IMR-90 (cell line): ENCODE data around the gene LRRC36. TPM values are rescaled to one million over a fixed set of nuclear protein-coding genes. Genes with fewer than 3 reads are reported as not detected.

ENCODE experiments used
- ATAC-seq: fragments of 200-7000 bp; cut with Tn5 transposase; 2 replicates; pipeline ENCODE4 v1.9.1; 2020; ENCODE audit warnings: low read depth, mild to moderate bottlenecking, moderate library complexity
- BruUV-seq: library from RNA; stranded (reverse); fragments of 400-500 nt; replicated peaks from 2 replicates; lab custom pipeline; 2021; lab: Mats Ljungman, UMichigan
- CTCF ChIA-PET: fragments of 300-600 bp; formaldehyde crosslinking; extraction: SDS; loops from one replicate; lab custom pipeline; 2021; ENCODE audit warnings: antibody characterized with exemption; lab: Yijun Ruan, JAX
- POLR2A ChIA-PET: fragments of 300-600 bp; sonication (Branson Sonifier 250); formaldehyde crosslinking; loops from one replicate; lab custom pipeline; 2022; ENCODE audit warnings: antibody characterized with exemption; ENCODE audit not compliant: unreplicated experiment; lab: Charles Lee
- DNase-seq: peaks from one replicate; pipeline ENCODE4 v3.0.0; 2013
- H2AFZ ChIP-seq: replicated peaks from 2 replicates; pipeline ENCODE3; 2013; ENCODE audit warnings: low read length, mild to moderate bottlenecking; ENCODE audit not compliant: poor library complexity
- H2AK5ac ChIP-seq: 2 replicates; pipeline ENCODE4 v1.6.1; 2013; ENCODE audit warnings: low read depth, low read length, inconsistent platforms
- H2AK9ac ChIP-seq: replicated peaks from 2 replicates; pipeline ENCODE3; 2013; ENCODE audit warnings: mild to moderate bottlenecking, low read depth, low read length, moderate library complexity; ENCODE audit not compliant: poor library complexity
- H2BK120ac ChIP-seq: 2 replicates; pipeline ENCODE4 v1.6.1; 2013; ENCODE audit warnings: low read depth, low read length, inconsistent platforms
- H2BK15ac ChIP-seq: 3 replicates; pipeline ENCODE4 v1.6.1; 2013; ENCODE audit warnings: low read depth, low read length, inconsistent platforms
- H2BK20ac ChIP-seq: 2 replicates; pipeline ENCODE4 v1.6.1; 2013; ENCODE audit warnings: low read depth, mild to moderate bottlenecking, inconsistent platforms, low read length, moderate library complexity
- H2BK5ac ChIP-seq: 2 replicates; pipeline ENCODE4 v1.6.1; 2013; ENCODE audit warnings: mild to moderate bottlenecking, low read depth, low read length, inconsistent platforms; ENCODE audit not compliant: poor library complexity, severe bottlenecking
- H3K14ac ChIP-seq: replicated peaks from 2 replicates; pipeline ENCODE4 v1.6.1; 2013; ENCODE audit warnings: low read depth, low read length, inconsistent platforms
- H3K18ac ChIP-seq: 2 replicates; pipeline ENCODE4 v1.6.1; 2013; ENCODE audit warnings: low read depth, low read length, control low read depth
- H3K23ac ChIP-seq: 2 replicates; pipeline ENCODE4 v1.6.1; 2013; ENCODE audit warnings: low read depth, low read length, inconsistent platforms
- H3K27ac ChIP-seq: 2 replicates; pipeline ENCODE4 v1.5.1; 2013; ENCODE audit warnings: mild to moderate bottlenecking, control low read depth, low read length; ENCODE audit not compliant: insufficient read depth
- H3K27me3 ChIP-seq: 2 replicates; pipeline ENCODE4 v1.6.1; 2013; ENCODE audit warnings: low read length; ENCODE audit not compliant: control insufficient read depth, insufficient read depth
- H3K36me3 ChIP-seq: 2 replicates; pipeline ENCODE4 v1.6.1; 2013; ENCODE audit warnings: low read length, mixed read lengths; ENCODE audit not compliant: control insufficient read depth, insufficient read depth
- H3K4ac ChIP-seq: 2 replicates; pipeline ENCODE4 v1.6.1; 2013; ENCODE audit warnings: low read depth, low read length, inconsistent platforms
- H3K4me1 ChIP-seq: 2 replicates; pipeline ENCODE4 v1.6.1; 2013; ENCODE audit warnings: low read length, mixed read lengths; ENCODE audit not compliant: control insufficient read depth, insufficient read depth
- H3K4me2 ChIP-seq: 2 replicates; pipeline ENCODE4 v1.6.1; 2013; ENCODE audit warnings: low read depth, mild to moderate bottlenecking, control low read depth, low read length, moderate library complexity
- H3K4me3 ChIP-seq: 2 replicates; pipeline ENCODE4 v1.5.1; 2013; ENCODE audit warnings: low read depth, mild to moderate bottlenecking, control low read depth, low read length, moderate library complexity; ENCODE audit not compliant: insufficient read depth
- H3K56ac ChIP-seq: 2 replicates; pipeline ENCODE4 v1.6.1; 2013; ENCODE audit warnings: low read length, inconsistent platforms; ENCODE audit not compliant: insufficient read depth; ENCODE audit errors: extremely low read depth
- H3K79me1 ChIP-seq, 2 experiments: 2 replicates each; pipeline ENCODE4 v1.6.1; 2013; ENCODE audit warnings: low read length in 2 of 2, inconsistent platforms in 1 of 2, low read depth in 1 of 2
- H3K9ac ChIP-seq: 2 replicates; pipeline ENCODE4 v1.6.1; 2013; ENCODE audit warnings: low read depth, low read length, control low read depth
- H3K9me1 ChIP-seq: 2 replicates; pipeline ENCODE4 v1.6.1; 2013; ENCODE audit warnings: low read length, inconsistent platforms; ENCODE audit not compliant: insufficient read depth
- H3K9me3 ChIP-seq: 2 replicates; pipeline ENCODE4 v1.6.1; 2013; ENCODE audit warnings: low read length; ENCODE audit not compliant: control insufficient read depth, insufficient read depth
- H4K20me1 ChIP-seq: 2 replicates; pipeline ENCODE4 v1.6.1; 2013; ENCODE audit warnings: low read length, inconsistent platforms; ENCODE audit not compliant: insufficient read depth
- H4K5ac ChIP-seq: 2 replicates; pipeline ENCODE4 v1.6.1; 2013; ENCODE audit warnings: mild to moderate bottlenecking, low read depth, low read length, control low read depth
- H4K8ac ChIP-seq, 2 experiments: 2 replicates each; pipeline ENCODE4 v1.6.1; 2013; ENCODE audit warnings: low read depth in 2 of 2, low read length in 2 of 2, control low read depth in 1 of 2, inconsistent platforms in 1 of 2
- H4K91ac ChIP-seq: 2 replicates; pipeline ENCODE4 v1.6.1; 2013; ENCODE audit warnings: low read depth, low read length, inconsistent platforms; ENCODE audit not compliant: insufficient read depth
- BHLHE40 ChIP-seq: fragments of 150-350 bp; IDR thresholded peaks from 2 replicates; pipeline ENCODE4 v1.6.1; 2016; ENCODE audit warnings: mild to moderate bottlenecking, low read depth, low read length
- CEBPB ChIP-seq: IDR thresholded peaks from 2 replicates; pipeline ENCODE4 v1.6.1; 2012; ENCODE audit warnings: low read depth, low read length, improper control_type of control experiment
- CHD1 ChIP-seq: IDR thresholded peaks from 2 replicates; pipeline ENCODE4 v1.6.1; 2012; ENCODE audit warnings: low read depth, low read length, improper control_type of control experiment
- CTCF ChIP-seq: conservative IDR thresholded peaks from 2 replicates; pipeline ENCODE4 v1.5.1; 2012; ENCODE audit warnings: mild to moderate bottlenecking, low read depth, low read length, improper control_type of control experiment
- ELK1 ChIP-seq: fragments of 150-350 bp; IDR thresholded peaks from 2 replicates; pipeline ENCODE4 v1.6.1; 2016; ENCODE audit warnings: low read depth, mild to moderate bottlenecking, low read length, moderate library complexity, borderline replicate concordance
- FOS ChIP-seq: fragments of 150-350 bp; IDR thresholded peaks from 2 replicates; pipeline ENCODE4 v1.6.1; 2016; ENCODE audit warnings: low read depth, low read length
- MAFK ChIP-seq: IDR thresholded peaks from 2 replicates; pipeline ENCODE4 v1.6.1; 2012; ENCODE audit warnings: low read depth, low read length, improper control_type of control experiment
- MAZ ChIP-seq: IDR thresholded peaks from 2 replicates; pipeline ENCODE4 v1.6.1; 2012; ENCODE audit warnings: low read depth, mild to moderate bottlenecking, low read length, improper control_type of control experiment, moderate library complexity, borderline replicate concordance
- MXI1 ChIP-seq: IDR thresholded peaks from 2 replicates; pipeline ENCODE4 v1.6.1; 2012; ENCODE audit warnings: low read depth, mild to moderate bottlenecking, low read length, moderate library complexity, borderline replicate concordance
- NFE2L2 ChIP-seq: fragments of 150-350 bp; IDR thresholded peaks from 2 replicates; pipeline ENCODE4 v1.6.1; 2016; ENCODE audit warnings: low read depth, mild to moderate bottlenecking, low read length
- POLR2A ChIP-seq: IDR thresholded peaks from 2 replicates; pipeline ENCODE4 v1.6.1; 2012; ENCODE audit warnings: mild to moderate bottlenecking, low read depth, low read length
- RAD21 ChIP-seq: IDR thresholded peaks from 2 replicates; pipeline ENCODE4 v1.6.1; 2012; ENCODE audit warnings: low read length, improper control_type of control experiment
- RCOR1 ChIP-seq: IDR thresholded peaks from 2 replicates; pipeline ENCODE4 v1.6.1; 2012; ENCODE audit warnings: mild to moderate bottlenecking, low read length, improper control_type of control experiment; ENCODE audit not compliant: insufficient replicate concordance
- RFX5 ChIP-seq: IDR thresholded peaks from 2 replicates; pipeline ENCODE4 v1.8.0; 2012; ENCODE audit warnings: low read depth, mild to moderate bottlenecking, low read length, moderate library complexity
- SMC3 ChIP-seq: fragments of 150-350 bp; IDR thresholded peaks from 2 replicates; pipeline ENCODE4 v1.6.1; 2016; ENCODE audit warnings: low read depth, mild to moderate bottlenecking, antibody characterized with exemption, low read length, moderate library complexity
- USF2 ChIP-seq: fragments of 150-350 bp; IDR thresholded peaks from 2 replicates; pipeline ENCODE4 v1.6.1; 2017; ENCODE audit warnings: mild to moderate bottlenecking, antibody characterized with exemption, low read length, low read depth
- WGBS, 2 experiments: methylation state at CpG; one replicate each; pipeline versions ENCODE4 v1.1.5 to v1.1.7; 2013; ENCODE audit warnings: missing lambda C conversion rate in 2 of 2; ENCODE audit not compliant: insufficient read length in 1 of 2; ENCODE audit errors: extremely low coverage in 2 of 2; 5-methylcytosine and 5-hydroxymethylcytosine counted together
- dilution Hi-C: fragments of 300-500 bp; cut with HindIII; formaldehyde crosslinking; loops from one replicate; pipeline ENCODE4 v1.14.3; 2018; ENCODE audit warnings: low sequenced_read_pairs; ENCODE audit not compliant: unreplicated experiment
- in situ Hi-C: fragments of 300-500 bp; cut with MboI; formaldehyde crosslinking; loops from 3 replicates; pipeline ENCODE4 v1.14.3; 2019; ENCODE audit warnings: low sequenced_read_pairs, inconsistent platforms, mixed read lengths
- intact Hi-C: fragments of 100-400 bp; cut with micrococcal nuclease; formaldehyde crosslinking; loops from 2 replicates; pipeline ENCODE4 v1.10.0; 2022
- polyA plus RNA-seq, 3 experiments: library from polyadenylated mRNA; depleted of rRNA; stranded (reverse); fragments of >200 nt; gene quantifications; 2 replicates each; pipeline ENCODE4 v1.2.3, GENCODE V29; 2012; ENCODE audit warnings: low replicate concordance in 1 of 3
- total RNA-seq: library from RNA; depleted of rRNA; stranded (reverse); fragments of >200 nt; gene quantifications from 2 replicates; pipeline ENCODE4 v1.2.3, GENCODE V29; 2012

Gene LRRC36
- total and polyA plus RNA-seq, 2 of the 4 experiments (the other 2 are of a cell fraction), result 0.18 to 0.29 TPM

GRCh38 chr16:67395105-67395457, 68.5 kb downstream of the LRRC36 start:
- no peak for DNase-seq
- Histone ChIP-seq H3K18ac (no peak overlapping the region), H3K27me3 (no peaks in the 10 kb centered on the region), H2BK5ac (no peak overlapping the region), H3K56ac (no peak overlapping the region), H2AK9ac (no peak overlapping the region), H3K4me3 (no peak overlapping the region), H3K4ac (no peak overlapping the region), H2BK120ac (no peak overlapping the region), H4K20me1 (no peaks in the 10 kb centered on the region), H2AFZ (no peak overlapping the region), H2BK15ac (no peak overlapping the region), H2BK20ac (no peak overlapping the region), H3K9me3 (no peaks in the 10 kb centered on the region), H3K9ac (no peak overlapping the region), H2AK5ac (no peak overlapping the region; the same call in 1 of the 2 replicates), H4K5ac (no peak overlapping the region), H3K9me1 (peaks cover 5% of the 10 kb centered on the region; the same call in 1 of the 2 replicates), H3K36me3 (no peaks in the 10 kb centered on the region), H3K4me2 (no peak overlapping the region), H3K4me1 (peaks cover 16% of the 10 kb centered on the region), H3K79me1 (no peaks in the 10 kb centered on the region), H3K27ac (no peak overlapping the region), H4K8ac (no peak overlapping the region), H3K14ac (no peak overlapping the region), H3K23ac (no peak overlapping the region), H4K91ac (no peak overlapping the region)
- CTCF ChIA-PET, result no interaction called here
- TF ChIP-seq ELK1 (no peak), RAD21 (no peak), FOS (no peak), SMC3 (no peak), RCOR1 (no peak), USF2 (no peak), CTCF (no peak), BHLHE40 (no peak), POLR2A (no peak), NFE2L2 (no peak), MXI1 (no peak), MAZ (no peak), CHD1 (no peak), RFX5 (no peak), CEBPB (no peak), MAFK (no peak)
- BruUV-seq, result no TSS peak
- dilution Hi-C loops (no loop called here), intact Hi-C loops (no loop called here), in situ Hi-C loops (no loop called here)
- no peak for ATAC-seq
- no CpG with 5 or more reads among the region's 10 CpGs for WGBS, 2 experiments
- POLR2A ChIA-PET, result no interaction called here
